ENCODE data around the gene UAP1.
"Not testable (repeated sequence)": the region's sequence is repeated elsewhere in the genome, so short reads cannot be mapped to it uniquely, and the experiment has no call there.

The UAP1 gene

GRCh38 chr1:162566870-162567269 is 5.3 kb downstream of the UAP1 start:
- no peak for DNase-seq

DNA sequence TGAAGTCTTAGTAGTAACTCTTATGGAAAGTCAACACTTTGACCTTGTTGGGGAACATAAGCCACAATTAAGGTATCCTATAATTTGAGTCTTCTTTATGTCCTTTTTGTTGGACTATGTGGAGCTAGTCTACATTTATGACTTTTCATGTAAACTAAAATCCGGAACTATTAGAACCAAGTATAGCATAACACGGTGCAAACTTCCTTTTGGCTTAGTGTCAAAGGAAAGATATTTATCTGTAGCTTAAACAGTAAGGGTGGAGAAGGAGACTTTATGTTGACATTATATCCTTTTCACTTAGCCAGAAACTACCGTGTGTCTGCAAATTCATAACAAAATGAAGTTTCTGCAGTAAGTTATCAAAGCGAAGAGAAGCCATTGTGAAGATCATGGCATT is 7.3 kb downstream of the UAP1 start:
- DNase-seq = no peak

- no peak for DNase-seq
Observed at GRCh38 chr1:162570718-162571117, 9.2 kb downstream of the UAP1 start.

DNA sequence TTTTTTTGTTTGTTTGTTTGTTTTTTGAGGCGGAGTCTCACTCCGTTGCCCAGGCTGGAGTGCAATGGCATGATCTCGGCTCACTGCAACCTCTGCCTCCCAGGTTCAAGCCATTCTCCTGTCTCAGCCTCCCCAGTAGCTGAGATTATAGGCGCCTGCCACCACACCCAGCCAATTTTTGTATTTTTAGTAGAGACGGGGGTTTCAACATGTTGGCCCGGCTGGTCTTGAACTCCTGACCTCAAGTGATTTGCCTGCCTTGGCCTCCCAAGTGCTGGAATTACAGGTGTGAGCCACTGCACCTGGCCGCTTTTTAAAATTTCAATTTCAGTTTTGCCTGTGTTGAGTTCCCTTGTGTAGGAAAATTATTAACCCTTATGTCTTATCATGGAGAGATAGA is 9.6 kb downstream of the UAP1 start:
- not testable (repeated sequence) for DNase-seq

DNA sequence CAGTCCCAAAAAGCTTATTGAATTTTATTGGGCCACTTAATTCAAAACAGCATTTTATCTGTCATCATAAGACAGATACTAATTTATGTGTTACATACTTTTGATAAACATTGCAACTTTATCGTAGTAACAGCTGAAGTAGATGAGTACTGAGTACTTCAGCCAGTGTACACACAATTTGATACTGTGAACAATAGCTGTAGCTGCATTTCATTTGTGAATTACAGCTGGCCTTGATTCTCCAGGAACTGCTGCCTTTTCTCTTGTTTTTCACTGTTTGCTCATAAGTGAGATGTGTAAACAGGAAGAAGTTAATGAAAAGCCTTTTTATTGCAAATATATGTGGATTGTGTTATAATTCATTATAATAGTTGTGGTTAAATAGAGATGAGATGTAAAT is 10.2 kb downstream of the UAP1 start:
- DNase-seq = peak; percentile 73

- no peak for DNase-seq
Observed at GRCh38 chr1:162573136-162573535, 11.6 kb downstream of the UAP1 start.

DNA sequence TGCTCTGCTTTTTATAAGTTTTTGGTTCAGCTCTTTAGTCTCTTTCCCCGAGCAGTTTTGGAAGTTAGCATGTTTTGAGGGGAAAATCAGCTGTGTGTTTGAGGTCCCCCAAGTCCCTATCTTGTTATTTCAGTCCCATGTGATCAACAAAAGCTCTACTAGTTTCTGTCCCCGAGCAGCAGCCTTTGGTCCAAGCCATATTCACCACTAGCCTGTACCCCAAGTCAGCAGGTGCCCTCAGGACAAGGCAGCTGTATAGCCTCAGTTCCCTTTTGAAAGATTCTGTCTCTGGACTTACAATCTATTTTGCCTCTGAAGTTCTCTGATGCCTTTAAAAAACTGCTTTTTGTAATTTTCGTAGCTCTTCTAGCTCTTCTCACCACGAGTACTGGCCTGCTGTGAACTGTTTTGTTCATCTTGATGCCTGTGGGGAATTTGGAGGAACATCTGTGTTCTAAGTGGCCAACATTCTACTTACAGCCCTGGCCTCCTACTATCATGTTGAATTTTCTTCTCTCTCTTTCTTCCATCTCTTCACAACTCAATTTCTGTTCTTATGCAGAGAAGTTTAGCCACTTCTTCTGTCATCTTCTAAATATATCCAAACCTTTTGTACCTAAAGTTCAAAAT is 16.7 kb downstream of the UAP1 start:
- DNase-seq = peak; percentile 36

DNA sequence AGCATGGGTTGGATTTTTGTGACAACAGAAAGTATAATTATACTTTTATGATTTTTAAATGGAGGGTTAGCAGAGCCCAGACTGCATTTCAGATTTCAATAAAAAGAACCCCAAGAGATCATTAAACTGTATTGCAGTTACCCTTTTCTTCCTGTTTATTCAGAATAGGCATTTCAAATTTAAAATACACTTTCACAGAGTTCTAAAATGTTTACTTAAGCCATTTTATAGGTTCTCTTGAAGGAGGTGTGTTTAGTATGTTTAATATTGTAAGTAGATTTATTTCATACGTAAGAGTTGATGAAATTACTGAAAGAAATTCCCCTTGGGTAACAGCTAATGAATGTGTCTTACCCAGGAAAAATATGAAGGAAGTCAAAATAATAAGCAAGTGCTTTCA is 17.4 kb downstream of the UAP1 start:
- no peak for DNase-seq

DNA sequence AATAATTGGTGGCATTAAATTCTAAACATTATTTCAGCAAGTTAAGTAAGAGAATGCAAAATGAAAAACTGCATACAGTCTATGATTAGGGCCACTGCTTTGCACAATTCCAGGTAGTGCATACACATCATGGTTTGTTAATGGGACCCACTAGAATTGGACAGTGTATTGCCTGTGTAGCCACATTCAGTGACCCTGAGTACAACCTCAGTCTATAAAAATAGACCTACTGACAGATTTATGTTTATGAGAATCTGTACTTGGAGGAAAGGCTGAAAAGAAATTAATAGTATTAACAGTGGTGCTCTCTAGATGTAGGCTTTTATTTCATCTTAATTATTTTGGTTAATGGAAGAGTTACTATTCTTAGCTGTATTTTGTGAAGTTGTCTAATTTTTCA is 18.8 kb downstream of the UAP1 start:
- no peak for DNase-seq

DNA sequence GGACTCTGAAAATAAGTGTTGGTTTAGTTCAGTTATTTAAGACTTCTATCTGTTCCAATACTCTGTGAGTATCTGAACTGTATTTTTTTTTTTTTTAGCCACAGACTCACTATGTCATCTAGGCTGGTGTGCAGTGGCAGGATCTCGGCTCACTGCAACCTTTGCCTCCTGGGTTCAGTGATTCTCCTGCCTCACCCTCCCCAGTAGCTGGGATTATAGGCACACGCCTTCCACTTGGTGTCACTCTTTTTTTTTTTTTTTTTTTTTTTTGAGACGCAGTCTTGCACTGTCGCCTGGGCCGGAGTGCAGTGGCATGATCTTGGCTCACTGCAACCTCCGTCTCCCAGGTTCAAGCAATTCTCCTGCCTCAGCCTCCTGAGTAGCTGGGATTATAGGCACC is 21.4 kb downstream of the UAP1 start:
- not testable (repeated sequence) for DNase-seq

DNA sequence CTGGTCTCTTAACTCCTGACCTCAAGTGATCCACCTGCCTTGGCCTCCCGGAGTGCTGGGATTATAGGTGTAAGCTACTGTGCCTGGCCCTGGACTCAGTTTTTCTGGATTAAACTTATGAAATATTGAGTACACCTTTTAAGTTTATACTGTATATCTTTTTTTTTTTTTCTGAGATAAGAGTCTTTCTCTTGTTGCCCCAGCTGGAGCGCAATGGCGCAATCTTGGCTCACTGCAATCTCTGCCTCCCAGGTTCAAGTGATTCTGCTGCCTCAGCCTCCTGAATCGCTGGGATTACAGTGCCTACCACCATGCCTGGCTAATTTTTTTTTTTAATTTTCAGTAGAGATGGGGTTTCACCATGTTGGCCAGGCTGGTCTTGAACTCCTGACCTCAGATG is 23.6 kb downstream of the UAP1 start:
- DNase-seq = not testable (repeated sequence)

DNA sequence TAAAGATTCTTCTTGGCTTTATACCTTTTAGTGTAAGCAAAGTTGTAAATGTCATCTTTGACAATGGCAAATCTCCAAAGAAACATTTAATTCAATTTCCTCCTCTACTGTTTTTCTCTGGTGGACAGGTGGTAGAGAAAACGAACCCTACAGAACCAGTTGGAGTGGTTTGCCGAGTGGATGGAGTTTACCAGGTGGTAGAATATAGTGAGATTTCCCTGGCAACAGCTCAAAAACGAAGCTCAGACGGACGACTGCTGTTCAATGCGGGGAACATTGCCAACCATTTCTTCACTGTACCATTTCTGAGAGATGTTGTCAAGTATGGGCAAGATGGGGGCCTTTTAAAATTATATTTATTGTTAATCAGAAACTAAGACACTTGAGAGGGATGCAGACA is 25.8 kb downstream of the UAP1 start:
- no peak for DNase-seq

GRCh38 chr1:162587761-162588260 is 26.3 kb downstream of the UAP1 start:
- DNase-seq = no peak

- DNase-seq = no peak
Observed at GRCh38 chr1:162590101-162590500, 28.6 kb downstream of the UAP1 start.

DNA sequence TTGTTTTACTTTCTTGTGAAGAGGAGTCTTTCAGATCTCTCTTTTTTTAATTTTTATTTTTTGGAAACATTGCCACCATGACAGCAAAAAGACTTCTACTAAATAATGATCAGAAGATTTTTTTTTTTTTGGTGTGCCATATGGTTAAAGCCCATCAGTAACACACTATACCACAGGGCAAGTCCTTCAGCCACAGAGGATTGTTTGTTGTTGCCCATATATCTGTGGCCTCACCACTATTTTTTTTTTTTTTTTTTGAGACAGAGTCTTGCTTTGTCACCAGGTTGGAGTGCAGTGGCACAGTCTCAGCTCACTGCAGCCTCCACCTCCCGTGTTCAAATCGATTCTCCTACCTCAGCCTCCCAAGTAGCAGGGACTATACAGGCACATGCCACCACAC is 29.2 kb downstream of the UAP1 start:
- no peak for DNase-seq

GRCh38 chr1:162596514-162597170 is 35.1 kb downstream of the UAP1 start:
- DNase-seq = no peak

DNA sequence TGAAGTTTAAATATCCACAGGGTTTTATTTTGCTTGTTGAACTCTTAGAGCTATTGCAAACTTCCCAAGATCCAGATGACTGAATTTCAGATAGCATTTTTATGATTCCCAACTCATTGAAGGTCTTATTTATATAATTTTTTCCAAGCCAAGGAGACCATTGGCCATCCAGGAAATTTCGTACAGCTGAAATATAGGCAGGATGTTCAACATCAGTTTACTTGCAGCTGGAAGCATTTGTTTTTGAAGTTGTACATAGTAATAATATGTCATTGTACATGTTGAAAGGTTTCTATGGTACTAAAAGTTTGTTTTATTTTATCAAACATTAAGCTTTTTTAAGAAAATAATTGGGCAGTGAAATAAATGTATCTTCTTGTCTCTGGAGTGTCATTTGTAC is 37.9 kb downstream of the UAP1 start:
- DNase-seq = no peak

- DNase-seq = not testable (repeated sequence)
Observed at GRCh38 chr1:162603117-162603516, 41.6 kb downstream of the UAP1 start.

GRCh38 chr1:162605225-162605927 is 43.9 kb downstream of the UAP1 start:
- DNase-seq = no peak

GRCh38 chr1:162609306-162609705 is 47.8 kb downstream of the UAP1 start:
- no peak for DNase-seq

DNA sequence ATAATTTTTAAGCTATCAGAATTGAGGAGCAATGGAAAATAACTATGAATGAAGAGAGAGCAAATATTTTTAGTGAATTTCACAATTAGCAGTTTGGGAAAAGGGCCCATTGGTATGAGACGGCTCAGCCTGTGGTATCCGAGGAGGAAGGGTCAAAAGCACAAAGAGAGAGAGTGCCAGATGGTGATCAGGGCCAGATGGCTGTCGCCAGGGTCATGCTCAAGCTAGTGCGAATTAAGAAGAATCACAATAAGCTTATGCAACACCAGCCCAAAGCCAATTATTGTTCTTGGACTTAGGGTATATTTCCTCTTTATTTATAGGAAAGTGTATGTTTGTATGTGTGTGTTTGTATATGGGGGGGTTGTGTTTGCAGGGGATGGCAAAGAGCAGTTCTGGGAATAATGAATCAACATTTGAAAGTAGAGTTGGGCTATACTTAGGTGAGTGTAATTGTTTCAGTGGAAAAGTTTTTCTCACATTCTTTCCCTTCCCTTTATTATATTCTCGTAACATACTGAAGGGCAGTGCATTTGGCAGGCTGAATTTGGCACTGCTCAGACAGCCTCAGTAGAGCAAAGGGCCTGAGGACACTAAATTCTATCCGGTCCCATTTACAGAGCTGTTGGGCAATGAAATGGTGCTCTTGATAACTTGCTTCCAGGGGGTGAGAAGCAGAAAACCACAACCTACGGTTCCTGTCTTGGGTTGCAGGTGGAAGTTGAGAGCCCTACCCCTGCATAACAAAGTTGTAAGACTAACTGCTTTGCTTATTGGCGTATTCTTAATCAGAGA is 51.3 kb downstream of the UAP1 start:
- DNase-seq = peak; percentile 69

DNA sequence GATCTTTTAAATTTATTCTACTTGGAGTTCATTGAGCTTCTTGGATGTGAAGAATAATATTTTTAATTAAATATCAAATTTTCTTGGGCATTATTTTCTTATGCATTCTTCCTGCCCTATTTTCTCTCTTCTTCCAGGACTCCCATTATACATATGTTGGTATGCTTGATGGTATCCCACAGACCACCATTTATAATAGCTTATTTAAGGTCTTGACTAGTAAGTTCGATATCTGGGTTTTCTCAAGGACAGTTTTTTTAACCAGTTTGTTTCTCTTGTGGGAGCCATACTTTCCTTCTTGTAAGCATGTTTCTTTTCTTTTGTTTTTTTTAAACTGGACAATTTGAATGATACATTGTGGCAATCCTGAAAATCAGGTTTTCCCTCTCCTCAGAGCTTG is 55.3 kb downstream of the UAP1 start:
- DNase-seq = no peak

DNA sequence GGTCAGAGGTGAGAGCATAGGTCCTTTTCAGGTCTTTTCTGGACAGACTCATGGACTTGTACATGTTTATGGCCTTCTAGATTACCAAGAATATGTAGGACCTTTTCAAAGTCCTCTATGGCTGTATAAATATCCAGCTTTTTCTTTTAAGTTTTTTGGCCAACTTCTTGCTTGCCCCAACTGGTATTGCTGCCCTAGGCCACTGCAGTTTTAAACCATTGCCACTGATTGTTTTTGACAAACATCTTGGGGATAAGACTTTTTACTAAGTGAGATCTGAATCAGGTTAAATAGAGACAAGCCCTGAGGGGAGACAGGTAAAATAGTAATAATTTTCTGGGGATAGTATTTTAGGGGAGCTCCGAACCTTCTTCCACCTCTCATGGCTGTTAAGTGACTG is 56.0 kb downstream of the UAP1 start:
- no peak for DNase-seq
